CD1c-positive myeloid dendritic cell (primary cell): ENCODE measurements around the gene ZBTB20.

ENCODE experiments used
- DNase-seq: peaks from one replicate; pipeline ENCODE4 v3.0.0-alpha.2; 2016; ENCODE audit errors: extremely low spot score

ZBTB20 gene

DNA sequence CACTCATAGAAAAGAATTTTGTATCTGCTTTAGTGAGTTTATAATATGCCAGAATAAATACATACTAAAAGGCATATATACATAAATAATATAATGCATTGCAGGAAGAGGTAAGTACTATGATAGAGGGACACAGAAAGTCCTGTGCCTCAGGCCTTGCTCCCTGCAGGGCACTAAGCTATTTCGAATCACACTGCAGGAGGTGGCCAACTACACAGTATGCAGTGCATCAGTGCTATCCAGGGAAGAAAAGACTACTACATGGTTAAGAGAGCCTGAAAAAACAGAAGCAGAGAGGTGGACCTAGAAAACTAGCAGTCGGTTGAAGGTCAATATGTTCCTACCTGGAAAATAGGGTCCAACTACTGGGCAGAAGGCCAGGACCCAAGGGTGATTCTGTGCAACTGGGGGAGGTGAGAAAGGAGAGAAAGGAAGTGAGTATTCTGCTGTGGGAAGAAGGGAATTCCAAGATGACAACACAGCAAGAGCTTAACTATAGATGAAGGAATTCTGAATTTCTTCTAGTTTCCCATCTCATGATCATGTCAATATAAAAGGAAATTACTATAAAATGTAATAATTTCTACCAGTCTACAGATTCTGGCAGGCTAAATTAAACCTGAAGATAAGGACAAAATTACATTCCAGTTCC is 218.0 kb downstream of the ZBTB20 start:
- no peak for DNase-seq

DNA sequence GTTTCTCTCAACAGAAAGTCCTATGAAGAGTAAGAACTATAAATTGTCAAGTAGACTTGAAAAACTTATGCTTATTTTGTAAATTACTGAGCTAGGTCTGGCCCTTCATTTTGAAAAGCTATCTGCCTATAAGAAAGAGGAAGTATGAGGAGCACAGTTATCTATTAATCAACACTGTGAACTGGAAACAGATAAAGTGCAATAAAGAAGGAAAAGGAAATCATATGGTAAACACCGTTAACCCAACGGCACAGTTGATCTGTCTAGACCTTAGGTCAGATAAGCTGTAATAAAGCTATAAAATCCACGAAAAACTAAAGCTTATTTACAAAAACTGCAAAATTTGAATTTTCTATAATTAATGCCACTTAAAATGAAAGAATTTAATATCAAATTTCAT is 242.5 kb downstream of the ZBTB20 start:
- DNase-seq, result peak; percentile 5

DNA sequence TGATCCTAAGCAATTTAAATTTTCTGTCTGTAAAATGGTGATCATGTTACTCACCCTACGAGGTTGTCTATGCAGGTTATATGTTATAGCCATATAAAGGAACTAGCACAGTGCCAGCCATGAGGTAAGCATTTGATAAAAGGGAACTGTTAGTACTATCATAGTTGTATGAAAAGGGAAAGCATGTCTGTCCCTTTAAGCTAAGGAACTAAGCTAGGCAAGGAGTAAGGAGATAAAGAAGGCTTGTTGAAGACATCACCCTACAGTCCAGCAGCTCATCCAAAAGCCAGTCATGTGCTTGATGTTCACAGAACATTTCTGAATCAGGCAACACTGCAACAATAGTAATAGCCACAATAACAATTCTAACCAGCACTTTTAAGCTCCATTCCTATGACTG is 243.9 kb downstream of the ZBTB20 start:
- DNase-seq, result peak; percentile 12

DNA sequence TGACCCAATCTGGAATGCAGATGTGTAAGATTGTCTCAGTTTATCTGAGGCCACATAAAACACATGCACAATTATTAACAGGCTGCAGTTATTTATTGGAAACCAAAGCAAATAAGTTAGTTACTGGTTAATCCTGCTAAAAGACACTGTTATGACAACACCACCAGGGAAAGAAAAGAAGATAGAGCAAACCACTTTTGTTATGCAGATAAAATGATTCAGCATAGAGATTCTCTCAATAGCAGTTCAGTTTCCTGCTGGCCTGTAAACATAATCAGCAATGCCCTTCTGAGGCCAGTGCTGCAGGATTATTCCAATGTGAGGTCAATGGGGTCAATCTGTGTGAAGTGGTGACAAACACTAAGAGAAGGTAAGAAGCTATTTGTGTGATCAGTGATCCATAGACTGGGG is 244.4 kb downstream of the ZBTB20 start:
- no peak for DNase-seq

DNA sequence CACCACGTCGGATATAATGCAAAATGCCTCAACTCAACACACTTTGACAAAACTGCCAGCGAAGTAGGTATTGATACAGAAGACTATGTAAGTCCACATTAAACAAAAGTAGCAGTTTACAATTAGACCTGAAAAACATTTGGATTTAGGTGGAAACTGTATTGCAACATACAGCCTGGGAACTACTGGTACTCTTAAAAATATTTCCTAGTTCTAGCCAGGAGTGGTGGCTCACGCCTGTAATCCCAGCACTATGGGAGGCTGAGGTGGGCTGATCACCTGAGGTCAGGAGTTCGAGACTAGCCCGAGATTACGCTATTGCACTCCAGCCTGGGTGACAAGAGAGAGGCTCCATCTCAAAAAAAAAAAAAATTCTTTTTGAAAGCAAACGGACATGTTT is 246.2 kb downstream of the ZBTB20 start:
- DNase-seq, result no peak

DNA sequence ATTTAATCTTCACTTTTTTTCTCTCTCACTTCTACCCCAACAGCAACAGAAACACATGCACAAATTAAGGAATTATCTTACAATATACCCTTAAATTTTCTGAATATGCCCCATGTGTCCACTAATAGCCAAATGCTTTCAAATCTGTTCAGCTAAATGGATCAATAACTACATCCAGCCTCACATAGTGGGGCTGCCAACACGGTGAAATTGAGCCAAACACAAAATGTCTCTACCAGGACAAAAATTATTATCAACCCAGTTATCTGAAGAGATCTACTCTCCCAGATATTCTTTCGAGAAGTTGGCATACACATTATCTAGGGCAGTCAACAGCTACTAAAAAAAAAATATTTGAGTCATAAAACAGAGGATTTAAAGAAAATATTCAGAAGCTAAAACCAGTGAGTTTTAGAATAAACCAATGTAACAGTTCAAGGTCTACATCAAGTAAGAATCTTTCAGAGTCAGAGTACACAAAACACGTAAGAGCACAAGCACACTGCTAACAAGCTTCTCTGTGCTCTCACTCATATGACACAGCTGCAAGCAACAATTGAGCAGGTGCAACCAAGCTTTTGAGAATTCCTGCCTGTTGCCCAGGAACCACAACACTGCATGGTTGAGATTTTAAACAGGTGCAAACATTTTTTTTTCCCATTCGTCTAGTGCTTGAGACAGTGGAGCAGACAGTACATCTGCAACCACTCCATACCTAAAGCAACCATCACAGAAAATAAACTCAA is 247.7 kb downstream of the ZBTB20 start:
- DNase-seq, result no peak

DNA sequence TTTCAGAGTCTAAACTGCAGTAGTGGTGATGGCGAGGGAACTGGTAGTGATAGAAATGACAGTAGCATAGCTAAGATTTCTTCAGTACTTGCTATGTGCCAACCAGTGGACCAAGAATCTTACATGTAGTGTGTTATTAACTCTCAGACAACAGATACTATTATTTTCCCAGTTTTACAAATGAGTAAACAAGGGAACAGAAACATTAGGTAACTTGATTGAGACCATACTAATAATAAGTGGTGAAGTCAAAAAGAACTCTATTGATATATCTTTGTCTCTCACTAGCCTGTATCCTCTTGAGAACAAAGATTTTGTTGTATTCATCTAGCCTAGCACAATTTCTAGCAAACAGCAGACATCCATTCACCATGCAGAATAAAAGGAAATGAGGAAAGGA is 250.1 kb downstream of the ZBTB20 start:
- no peak for DNase-seq

DNA sequence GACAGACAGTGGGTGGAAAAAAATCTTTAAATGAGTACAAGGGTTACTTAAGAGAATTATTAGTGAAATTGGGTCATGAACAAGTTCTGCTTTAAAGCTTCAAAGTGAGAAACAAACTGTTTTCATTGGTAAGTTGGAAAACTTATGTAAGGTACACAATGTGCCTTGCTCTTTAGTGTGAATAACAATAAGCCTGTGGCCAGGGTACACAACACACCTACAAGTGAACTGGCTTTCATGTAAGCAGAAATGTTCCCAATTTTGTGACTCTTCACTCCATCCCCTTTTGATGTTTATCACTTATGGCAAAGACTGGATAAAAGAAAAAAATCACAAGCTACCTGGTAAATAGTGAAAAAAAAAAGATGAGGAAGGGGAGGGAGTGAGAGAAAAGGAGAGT is 253.7 kb downstream of the ZBTB20 start:
- DNase-seq, result no peak

DNA sequence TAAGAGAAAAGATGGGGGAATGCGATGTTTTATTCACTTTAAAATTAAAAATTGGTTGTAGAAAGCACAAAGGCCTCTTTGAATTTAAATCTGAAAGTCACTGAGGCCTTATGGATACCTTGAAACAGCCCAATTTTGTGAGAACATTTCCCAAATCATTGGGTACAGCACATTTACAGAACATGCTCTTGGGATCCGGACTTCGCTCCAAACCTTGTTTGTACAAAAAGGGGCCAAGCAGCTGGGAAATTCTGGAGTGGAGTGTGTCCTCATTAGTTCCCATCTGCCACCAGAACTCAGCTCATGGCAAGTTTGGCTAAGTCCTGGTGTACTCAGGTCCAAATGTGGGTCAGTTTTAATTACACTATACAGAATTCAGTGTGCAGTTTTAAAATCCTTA is 254.2 kb downstream of the ZBTB20 start:
- DNase-seq, result no peak

DNA sequence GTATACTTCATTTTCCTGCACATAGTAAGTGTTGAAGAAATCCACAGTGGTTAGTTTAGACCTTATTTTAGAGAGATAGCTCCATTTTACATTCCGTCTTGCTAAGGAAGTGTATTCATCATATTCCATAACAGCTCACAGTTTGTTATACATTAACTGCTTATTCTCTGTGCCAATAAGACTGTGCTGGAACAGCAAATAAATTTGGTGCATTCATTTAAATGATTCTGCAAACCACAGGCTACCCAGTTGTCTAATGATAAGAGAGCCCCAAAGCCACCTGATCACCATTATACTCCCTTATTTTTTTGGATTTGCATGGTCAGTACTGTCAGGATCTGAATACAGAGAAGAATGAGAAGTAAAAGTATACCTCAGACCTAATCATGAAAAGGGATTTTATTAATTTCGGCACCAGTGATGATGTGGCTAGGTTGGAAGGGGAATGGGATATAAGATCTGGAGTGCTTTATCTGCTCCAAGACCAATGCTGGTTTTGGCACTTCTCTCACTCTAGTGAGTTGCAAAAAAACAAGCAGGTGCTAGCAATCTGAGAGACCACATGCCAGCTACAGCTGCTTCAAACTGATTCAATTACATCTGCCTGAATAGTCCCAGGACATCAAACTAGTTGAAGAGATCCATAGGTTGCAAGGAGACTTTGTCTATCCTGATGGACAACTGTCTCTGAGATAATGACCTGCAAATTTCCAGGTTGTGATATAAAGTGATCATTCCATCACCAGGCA is 254.8 kb downstream of the ZBTB20 start:
- no peak for DNase-seq

DNA sequence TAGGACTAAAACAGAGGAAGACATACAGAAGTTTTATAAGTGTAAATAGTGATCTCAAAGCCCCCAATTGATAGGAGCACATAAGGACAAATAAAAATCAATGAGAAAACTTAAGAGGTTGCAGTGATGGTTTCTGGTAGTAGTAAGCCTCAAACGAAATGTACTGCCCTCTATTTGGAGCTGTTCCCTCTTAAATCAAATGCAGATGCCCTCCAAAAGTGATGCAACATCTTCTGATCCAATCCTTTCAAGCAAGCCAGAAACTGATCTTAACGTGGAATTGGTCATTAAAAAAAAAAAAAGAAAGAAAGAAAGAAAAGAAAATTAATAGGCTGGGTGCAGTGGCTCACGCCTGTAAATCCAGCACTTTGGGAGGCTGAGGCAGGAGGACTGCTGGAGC is 259.3 kb downstream of the ZBTB20 start:
- no peak for DNase-seq

DNA sequence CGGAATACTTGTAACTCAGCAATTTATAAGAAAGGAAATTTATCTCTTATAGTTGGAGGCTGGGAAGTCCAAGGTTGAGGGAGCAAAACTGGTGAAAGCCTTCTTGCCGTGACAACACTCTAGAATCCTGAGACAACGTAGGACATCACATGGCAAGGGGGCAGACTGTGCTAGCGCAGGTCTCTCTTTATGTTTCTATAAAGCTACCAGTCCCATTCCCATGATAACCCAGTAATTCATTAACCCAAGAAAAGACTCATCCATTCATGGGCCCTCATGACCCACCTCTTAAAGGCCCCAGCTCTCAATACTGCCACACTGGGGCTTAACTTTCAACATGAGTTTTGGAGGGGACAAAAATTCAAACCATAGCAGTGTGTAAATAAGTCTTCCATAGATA is 260.2 kb downstream of the ZBTB20 start:
- DNase-seq, result no peak

DNA sequence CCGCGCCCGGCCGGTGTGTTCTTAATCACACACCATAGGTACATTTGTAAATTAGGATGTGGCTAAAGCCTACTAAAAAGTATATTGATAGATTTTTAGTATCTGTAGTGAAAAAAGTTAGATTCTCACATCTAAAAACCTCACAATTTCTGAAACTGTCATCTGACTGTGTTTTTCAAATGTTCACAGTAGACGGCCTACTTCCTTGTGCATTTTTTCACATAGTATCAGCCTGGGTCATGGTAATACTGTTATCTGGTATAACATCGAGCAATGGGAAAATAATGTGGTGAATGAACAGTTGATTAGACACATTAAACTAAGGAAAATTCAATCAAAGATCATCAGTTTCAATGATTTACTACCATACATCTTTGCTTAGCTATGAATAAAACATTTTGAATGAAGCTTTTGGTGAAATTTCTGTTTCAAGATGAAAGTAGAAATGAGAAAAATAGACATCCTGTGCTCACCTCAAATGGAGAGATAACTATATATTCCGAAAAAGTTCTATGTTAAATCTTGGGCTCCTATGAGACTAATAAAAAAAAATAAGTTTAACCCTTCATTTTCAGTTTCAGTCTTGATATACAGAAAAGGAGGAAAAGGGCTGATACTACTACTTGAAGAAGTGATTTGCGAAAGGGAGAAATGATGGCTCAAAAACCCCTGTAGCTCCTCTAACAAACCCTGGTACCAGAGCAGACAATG is 262.7 kb downstream of the ZBTB20 start:
- DNase-seq, result no peak

DNA sequence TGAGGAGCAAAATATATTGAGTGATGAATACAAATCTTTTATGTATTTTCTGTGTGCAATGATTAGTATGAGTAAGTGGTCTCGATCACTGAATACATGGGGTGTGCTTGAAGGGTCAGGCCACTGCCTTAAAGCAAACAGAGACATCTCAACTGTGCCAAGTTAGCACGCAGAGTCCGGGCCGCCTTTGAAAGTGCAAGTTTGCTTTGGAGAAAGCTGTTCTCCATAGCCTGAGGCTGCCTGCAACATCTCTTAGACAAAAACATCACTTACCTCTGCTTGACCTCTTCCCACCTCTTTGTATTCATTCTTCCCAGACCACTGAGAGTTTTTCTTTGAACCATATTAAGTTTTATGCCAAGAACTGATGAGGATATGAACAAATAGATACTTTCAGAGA is 267.0 kb downstream of the ZBTB20 start:
- no peak for DNase-seq

DNA sequence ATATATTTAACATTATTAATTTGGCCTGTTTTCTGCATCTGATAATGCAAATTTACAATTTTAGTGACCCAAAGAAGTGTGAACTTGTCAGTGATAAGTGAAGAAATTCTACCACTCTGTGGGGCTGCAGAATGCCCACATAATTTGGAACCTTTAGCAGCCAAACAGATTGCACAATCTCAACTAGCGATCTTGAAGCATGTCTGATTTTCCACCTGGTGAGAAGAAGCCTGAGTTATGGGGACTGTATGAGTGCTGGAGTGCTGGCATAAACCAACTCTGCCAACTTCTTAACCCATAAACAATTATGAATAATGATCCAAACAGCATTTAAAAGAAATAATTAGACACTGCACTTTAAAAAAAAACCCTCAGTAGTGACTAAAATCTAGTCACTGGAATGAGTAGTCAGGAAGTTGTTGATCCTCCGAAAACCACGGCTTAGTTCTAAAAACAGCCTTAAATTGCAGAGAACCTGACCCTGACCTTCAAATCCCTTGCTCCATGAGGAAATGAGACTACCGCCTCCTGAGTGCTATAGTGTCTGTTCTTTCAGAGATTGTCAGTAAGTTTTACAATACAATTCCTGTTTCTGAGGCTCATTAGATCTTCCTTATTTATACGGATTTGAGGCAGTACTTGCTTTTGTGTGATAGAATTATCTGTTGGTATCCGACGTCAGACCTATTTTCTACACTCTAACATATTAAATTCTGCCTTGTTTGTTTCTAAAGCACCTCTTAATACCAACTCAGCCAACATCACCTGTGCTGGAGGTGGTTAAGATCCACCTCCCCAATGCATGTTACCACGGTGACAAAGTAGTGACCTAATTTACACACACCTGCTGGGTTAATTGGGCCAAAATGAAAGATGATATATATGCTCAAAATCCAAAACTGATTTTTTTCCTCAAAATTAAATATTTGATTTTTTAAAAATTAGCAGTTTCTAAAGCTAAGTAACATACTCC is 267.7 kb downstream of the ZBTB20 start:
- peak; percentile 80 for DNase-seq

DNA sequence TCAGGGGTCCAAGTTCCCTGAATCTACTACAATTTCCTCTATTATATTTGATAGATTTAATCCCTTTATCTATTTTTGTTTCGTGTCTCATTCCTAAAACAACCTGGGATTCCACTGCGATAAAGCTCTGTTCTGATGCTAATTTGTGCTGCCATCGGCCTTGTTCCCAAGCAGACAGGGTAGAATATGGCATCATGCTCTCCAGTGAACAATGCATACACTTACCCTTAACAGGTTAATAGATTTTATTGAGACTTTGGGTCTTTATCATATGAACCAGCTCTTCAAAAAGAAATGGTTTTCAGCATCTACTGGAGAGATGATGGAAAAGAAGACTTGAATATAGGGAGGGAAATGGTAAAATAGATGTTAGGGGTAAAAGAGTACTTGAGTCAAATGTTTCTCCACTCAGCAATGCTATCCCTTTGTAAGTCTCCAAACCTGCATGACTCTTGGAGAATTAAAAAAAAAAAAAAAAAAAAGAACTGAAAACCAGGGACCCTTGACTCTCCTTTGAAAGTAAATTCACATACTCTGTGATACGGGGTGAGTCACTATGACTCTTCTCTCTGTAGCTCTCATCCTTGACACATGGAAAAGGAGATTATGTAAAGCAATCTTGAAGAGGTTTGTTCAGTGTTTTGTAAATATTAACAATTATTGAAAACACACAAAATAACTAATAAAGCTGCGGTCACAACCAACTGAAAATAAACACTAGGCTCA is 268.8 kb downstream of the ZBTB20 start:
- peak; percentile 16 for DNase-seq

DNA sequence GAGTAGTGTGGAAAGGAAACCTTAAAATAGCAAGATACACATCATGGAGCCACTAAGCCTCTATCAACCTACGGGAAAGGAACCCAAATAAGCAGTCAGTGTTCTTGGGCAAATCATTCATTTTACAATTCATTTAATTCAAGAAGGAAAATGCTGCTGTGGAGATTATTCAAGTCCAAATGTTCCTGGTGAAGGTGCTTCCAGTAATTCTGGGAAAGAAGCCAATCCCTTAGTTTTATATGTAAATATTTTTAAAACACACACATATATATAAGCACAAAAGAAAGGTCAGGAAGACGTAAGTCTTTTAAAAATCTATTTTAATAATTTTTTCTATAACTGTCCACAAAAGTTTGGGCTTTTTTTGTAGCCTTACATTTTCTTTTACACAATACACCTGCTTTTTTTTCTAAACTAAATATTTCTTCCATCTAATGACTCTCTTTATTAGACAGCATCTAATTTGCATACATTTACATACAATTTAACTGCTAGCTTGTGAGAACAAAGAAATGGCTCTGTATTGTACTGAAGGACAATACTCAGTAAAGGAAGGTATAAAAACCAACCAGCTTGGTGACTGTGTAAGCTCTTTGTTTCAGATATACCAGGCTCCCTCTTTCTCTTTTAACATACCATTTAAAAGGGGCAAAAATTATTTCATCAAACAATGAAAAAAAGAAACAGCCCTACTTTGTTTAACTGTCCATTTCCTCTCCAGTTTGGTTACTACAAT is 269.5 kb downstream of the ZBTB20 start:
- no peak for DNase-seq

DNA sequence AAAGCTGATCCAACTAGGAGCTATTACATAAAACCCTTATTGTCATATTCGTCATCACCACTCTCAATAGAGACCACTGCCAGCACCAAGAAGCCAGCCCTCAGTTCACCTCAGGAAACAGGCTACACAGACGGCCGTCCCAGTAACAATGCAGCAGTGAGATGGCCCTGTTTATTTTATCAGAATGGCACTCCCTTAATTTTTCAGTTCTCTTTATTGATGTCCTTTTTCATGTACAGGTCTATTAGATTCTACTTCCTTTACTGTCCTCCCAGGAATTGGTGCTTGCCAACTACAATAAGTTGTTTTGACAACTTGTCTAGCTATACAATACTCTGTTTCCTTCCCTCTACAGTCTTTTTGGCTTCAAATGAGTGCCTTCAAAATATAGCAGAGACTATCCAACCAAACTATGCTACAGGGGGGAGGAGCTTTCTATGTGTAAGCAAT is 272.5 kb downstream of the ZBTB20 start:
- DNase-seq, result no peak

DNA sequence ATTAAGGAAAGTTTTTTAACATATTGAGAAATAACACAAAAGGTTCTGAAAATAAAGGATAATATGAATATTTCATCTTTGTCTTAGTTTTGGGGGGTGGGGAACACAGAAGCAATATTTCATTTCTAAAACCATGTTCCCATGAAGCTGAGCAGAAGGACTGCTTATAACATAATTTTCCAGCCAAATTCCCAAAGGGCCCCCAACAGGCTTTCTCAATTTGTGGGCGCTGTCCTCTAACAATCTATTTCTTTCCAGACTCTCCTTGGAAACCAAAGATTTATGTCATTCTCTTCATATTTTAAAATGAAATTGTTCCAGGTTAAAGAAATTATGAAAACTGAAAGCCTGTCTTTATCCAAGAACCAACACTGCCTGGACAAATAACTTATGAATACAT is 273.5 kb downstream of the ZBTB20 start:
- DNase-seq, result no peak

DNA sequence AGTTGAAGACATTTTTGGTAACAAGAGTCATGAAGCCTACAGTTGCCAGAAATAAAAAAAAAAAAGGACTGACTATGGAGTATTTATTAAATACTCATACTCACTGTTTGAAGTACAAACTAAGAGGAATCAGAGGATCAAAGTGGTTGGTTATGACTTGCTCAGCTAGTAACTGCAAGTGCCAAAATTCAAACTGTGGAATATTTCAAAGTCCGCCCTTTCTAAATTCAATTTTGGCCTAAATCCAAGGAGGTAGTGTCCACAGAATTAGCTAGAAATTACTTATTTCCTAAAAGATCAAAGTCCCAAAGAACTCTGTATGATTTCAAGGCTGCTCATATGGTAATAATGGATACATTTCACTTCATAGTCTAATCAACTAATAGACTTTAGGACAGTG is 274.5 kb downstream of the ZBTB20 start:
- DNase-seq, result no peak
